Hindlimb muscle (tissue), 1 donor: ENCODE measurements around the gene RERE. TPM values are rescaled to one million over a fixed set of nuclear protein-coding genes. Genes with fewer than 3 reads are reported as not detected.

ENCODE experiments used
- DNase-seq: peaks from one replicate; pipeline ENCODE4 v3.0.0-alpha.2; 2013
- polyA plus RNA-seq: library from polyadenylated mRNA; unstranded; fragments of 120-200 nt; gene quantifications from one replicate; pipeline ENCODE4 v1.2.1, GENCODE V29; 2013; ENCODE audit not compliant: insufficient read length

Gene RERE
- polyA plus RNA-seq, 1 donor, result 93.9 TPM

DNA sequence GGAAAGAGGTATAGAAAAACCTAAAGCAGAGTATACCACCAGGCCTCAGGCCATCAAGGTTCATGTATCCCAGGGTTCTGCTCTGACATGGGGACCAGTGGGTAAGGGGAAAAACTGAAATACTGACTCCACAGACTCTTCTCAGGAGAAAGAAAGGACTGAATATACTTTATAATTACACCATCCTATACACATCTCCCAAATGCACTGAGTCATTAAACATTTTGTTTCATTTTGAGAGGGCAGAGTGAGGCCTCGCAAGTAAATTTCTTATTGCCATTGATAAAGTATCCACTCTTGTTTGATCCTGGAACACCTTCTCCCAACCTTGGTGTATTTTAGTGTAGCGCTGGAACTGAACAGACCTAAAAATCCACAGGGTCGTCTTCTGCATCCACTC, 251.6 kb downstream of the RERE start:
- no peak for DNase-seq

DNA sequence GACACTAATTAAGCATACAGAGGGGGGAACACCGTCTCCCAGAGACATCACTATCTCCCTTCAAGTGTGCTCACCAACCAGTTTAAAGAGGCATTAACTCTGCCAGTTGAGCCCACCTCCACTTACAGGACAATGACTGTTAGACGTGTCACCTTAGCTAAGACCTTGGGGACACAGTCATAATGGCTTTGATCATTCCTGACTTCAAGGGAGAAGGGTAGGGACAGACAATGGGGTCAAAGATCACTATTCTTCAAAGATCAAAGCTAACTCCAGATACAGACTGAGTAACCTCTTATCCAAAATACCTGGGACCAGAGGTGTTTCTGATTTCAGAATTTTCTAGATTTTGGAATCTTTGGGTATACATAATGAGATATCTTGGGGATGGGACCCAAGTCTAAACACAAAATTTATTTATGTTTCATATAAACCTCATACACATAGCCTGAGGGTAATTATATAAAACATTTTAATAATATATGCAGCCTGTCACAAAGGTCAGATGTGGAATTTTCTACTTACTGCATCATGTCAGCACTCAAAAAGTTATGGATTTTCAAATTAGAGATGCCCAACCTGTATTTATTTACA, 253.4 kb downstream of the RERE start:
- no peak for DNase-seq

DNA sequence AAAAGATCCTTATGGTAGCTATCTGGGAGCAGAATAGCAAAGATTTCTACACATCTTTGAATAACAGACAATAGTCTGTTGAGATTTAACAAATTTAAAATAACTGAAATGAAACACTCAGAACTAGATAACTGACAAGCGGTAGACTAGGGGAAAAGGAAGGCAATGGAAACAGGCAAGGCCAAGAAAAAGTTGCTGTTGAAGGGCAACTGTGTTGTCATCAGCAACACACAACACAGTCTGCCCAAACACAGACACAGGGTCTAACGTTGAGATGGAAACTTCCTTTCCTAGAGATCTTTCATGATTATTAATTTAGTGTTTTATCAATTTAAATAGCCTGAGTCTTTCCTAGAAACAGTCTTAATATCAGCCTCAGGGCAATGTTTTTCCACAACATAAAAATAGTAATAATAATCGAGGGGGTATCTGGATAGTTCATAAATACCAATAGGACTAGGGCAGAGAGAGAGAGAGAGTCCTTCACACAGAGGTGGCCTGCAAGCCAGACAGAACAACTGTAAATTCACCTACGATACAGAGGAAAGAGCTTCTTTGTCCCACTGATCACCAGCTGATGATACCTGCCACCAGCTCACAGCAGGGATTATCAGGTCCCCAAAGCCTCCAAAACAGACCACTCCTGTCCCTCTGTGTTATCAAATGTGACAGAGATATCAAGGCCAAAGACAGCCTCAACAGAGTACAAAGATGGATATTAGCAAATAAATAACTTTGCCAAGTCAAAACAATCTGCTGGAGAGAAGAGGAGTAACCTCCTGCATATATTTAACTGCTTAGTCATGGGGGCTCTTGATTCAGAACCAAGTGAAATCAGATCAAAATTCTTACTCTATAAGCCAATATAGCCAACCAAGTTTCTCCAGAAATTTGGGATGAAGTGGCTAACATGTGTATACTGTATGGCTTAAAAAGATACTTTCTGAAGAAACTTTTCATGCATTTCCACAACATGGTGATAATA, 254.3 kb downstream of the RERE start:
- no peak for DNase-seq

DNA sequence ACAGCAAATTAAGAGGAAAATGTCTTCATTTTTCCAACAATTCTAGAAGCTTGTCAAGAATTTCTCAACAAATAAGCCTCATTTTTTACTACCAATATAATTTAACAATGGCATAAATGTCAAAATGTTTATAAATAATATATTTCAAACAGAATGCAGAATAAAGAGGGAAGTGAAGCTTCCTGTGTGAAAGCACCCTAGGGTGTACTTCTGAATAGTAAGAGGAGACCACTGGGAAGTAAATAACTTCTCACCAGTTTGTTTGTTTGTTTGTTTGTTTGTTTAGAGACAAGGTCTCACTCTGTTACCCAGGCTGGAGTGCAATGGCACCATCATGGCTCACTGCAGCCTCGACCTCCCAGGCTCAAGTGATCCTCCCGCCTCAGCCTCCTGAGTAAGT, 255.2 kb downstream of the RERE start:
- DNase-seq, result no peak

DNA sequence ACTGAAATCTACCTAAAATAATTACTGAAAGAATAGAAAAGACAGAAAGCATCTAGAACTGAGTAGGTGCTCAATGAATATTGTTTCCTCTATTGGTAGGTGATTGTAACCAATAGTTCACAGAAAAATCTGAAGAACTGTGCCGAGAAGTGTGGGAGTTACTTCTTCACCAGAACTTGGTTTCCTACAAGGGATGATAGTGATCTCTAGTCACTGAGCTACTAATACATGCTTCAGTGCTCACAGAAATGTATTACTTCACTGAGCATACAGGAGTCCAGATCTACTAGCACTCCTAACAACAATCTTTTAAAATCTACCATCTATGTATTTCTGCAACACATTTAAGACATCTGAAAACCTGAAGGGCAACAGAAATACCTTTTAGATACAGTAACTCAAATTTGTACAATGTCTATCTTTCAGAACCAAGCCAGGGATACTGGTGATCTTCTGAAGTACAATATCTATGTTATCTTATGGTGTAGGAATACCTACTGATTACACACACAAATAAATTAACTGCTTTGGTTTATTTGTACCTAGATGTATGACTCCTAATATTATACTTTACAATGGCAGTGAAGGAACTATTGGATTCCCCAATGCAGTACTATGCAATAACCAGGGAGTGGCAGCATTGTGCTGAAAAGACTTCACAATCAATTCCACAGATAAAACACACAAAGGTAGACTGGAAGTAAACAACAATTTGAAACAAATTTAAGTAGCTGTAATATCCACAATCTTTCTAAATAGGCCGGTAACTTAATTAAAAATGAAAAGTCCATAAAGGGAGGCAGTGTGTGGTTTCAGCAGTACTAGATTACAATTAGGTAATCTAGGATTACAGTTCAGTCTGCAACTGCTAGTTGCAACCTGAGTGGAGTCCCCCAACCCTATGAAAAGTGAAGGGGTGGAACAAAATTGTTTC, 256.6 kb downstream of the RERE start:
- DNase-seq, result peak; percentile 34

DNA sequence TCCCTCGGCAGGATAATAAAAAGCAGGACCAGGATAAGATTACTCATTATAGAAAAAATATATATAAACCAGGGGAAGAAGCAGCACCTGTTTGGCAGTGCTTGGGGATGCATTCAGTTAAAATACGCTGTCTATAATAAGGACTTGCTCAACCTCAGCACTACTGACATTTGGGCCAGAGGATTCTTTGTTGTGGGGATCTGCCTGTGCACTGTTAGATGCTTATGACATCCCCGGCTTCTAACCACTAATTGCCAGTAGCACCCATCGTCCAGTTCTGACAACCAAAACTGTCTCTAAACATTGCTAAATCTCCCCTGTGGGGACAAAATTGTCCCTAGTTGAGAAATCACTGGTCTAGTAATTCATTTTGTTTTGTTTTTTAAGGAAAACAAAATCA, 257.4 kb downstream of the RERE start:
- DNase-seq, result no peak

DNA sequence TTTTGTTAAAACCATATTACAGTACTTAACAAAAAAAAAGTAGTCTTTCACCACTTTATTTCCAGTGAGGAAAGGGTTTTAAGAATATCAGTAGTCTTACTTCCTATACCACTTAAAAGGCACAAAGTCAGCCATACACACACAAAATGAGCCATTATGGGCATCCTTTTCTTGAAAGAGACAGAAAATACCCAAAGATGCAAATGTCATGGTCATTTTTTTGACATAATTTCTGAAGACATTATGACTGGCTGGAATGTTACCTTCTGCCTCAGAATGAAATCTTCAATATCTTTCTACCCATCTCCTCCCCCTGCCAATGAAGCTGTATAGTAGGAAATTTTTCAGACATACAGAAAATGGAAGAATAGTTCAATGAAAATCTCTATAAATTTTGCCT, 261.9 kb downstream of the RERE start:
- DNase-seq, result no peak

DNA sequence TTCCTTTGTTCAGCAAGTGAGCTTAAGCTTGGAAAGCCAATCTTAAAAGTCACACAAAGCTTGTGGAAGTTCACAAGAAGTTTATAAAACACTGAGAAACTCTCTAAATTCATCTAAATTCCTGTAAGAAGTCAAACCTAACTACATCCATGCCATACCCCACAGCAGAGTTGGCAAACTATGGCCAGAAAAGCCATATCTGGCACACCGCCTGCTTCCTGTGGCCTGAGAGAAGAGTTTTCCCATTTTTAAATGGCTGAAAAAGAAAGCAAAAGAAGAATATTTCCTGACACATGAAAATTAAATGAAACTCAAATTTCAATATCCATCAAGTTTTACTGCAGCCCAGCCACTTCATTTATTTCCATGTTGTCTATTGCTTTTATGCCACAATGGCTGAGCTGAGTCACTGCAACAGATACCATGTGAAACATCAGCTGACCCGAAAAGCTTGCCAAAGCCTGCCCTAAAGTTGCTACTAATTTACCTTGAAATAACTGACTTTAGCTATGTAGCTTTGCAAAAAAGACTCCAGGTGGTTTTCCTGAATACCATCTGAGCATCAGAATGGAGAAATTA, 262.4 kb downstream of the RERE start:
- no peak for DNase-seq

DNA sequence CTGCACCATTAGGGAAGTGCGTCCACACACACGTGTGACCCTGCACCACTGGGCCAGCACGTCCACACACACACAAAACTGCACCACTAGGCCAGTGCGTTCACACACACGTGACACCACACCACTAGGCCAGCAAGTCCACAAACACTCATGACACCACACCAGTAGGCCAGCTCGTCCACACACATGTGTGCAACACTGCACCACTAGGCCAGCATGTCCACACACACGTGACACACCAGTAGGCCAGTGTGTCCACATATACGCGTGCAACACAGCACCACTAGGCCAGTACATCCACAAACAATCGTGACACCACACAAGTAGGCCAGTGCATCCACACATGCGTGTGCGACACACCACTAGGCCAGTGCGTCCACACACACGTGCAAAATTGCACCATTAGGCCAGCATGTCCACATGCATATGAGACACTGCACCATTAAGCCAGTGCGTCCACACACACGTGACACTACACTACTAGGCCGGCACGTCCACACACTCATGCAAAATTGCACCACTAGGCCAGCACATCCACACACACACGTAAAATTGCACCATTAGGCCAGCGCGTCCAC, 264.5 kb downstream of the RERE start:
- DNase-seq, result no peak

DNA sequence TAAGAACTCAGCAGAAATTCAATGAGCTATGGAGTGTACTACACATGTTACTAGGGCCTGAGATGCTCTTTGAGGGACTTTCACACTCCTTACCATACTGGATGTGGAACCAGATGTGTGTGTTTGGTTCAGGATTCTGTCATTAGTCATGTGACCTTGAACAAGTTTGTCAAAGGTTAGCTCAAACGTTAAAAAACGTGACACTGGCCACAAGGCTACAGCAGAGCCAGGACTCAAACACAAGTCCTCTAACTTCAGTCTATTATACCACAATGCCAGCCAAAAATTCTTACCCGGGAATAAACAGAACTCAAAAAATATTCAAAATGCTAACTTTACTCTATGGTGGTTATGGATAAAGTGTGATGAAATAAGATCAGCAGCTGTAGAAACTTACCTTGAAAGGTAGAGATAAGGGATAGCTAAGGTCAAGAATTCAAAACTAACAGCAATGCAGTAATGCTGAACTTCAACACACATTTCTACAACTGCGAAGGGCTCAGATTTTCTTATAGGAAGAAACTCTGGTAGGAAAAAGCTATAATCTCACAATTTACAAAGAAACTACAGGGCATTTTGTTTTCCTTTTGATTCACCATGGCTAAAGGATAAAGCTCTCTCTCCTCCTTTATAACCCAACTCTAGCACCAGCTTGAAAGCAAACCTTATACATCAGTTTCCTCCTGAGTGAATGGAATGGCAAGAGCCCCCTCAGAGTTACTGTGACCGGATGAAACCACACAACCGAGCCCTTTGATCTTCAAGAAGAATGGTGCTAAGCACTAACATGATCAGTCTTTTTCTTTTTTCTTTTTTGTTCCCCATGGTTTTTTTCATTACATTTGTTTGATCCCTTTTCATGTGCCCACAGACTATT, 265.6 kb downstream of the RERE start:
- DNase-seq, result no peak

DNA sequence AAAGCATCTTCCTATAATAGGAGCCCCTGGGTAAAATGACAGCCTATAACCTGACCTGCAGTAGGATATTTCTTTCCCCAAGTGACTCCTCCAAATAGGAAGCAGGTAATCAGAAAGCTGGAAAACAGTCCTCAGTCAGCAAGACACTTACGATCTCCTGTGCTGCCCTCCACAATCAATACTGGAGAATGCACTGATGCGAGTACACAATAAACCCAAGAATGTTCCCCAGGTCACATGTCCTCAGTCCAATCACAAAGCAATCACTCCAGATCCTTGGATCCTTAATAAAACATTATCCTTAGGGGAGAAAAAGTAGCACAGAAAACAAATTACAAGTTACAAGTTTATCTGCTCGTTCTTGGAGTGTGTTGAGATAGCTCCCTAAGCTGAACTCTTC, 266.4 kb downstream of the RERE start:
- DNase-seq, result no peak

DNA sequence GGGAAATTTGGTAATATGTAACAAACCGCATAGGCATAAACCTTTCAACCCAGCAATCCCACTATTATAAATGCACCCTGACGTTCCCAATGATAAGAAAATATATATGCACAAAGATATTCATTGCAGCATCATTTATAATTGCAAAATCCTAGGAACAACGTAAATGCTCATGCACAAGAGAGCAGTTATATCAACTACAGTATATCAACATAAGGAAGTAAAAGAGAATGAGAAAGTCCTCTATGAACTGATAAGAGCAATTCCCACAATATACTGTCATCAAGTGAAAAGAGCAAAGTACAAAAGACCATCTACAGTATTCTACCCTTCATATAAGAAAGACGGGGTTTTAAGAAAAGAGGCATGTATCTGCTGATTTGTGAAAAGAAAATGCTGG, 269.6 kb downstream of the RERE start:
- DNase-seq, result no peak

DNA sequence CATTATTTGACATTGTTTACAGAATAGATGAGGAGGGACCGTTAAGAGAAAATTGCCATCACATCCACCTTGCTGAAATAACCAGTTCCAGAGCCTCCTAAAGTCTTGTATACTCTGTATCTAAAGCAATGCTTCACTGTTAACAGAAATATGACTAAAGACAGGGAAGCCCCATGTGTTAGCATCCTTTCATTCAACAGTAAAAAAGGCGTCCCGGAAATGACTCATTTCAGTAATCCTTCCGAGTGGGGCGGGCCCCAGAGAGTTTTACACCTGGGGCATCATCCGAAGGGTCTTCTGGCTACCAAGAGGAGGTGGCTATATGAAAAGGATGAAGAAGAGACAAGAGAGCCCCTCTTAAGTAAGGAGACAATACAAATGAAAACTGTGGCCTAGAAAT, 272.4 kb downstream of the RERE start:
- no peak for DNase-seq

DNA sequence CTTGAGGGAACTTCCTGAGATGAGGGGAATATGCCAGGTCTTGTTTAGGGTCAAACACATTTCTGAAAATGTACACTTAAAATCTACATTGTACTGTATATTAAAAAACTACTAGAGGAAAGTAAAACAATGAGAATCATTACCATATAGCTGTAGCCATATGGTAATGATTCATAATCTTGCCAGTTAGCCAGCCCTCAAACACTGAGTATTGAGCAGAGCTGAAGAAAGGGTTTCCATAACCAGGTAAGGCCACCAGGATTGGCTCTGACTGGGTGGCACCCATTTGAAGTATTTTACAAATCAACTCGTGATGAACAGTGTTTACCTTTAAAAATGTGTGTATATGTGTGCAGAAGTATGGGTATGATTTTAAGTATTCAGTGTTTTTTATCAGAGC, 272.8 kb downstream of the RERE start:
- DNase-seq, result no peak

DNA sequence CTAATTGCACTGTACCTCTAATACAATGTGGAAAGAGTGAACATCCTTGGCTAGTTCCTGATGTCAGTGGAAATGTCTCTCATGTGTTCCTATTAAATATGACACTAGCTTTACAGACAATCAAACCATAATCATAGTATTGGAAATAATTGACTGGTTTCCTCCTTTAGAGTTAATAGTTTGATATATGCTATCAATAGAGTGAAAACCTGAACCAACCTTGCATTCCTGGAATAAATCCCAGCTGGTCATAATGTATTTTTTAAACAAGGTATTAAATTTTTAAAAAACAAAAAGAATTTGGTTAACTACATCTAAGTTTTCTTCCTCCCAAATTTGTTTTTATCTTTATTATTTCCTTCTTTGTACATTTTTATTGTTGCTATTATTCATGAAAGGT, 273.5 kb downstream of the RERE start:
- DNase-seq, result no peak

DNA sequence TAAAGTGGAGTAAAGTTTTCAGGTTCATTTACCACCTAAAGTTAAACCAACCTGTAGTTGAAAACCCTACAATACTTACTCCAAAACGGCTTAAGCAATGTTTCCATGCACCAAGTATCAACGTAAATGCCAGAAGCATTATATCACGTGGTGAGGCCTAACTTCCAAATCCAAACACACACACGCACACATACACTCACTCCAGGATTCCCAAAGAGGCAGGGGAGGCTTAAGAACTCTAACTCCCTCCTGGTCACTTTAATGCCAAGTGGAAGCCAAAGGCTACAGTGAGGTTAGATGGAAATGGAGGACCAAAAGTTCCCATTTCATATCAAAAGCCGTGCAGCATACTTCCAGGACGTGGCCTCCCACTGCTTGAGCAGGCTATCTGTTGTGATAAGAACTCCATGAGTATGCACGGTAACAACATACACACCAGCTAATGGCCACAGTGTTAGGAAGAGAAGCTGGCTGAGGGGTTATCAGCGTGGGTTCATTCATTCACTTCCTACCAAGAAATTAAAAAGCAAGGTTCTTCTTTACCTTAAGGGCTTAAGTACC, 275.4 kb downstream of the RERE start:
- no peak for DNase-seq

DNA sequence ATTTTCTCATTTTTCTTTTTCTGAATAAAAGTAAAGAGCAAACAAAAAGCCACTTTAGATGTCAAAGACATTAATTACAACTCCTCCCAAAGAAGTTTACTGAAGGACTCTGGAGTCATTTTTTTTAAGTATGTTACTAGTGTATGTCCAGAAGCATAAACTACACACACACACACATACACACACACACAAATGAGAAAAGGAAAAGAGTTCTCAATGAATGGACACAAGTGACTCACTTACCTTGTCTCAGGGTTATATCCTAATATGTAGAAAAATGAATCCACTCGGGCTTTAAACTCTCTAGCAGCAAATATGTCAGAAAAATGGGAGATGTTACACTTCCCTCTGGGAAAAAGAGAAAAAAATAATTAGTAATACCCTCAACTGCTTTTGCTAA, 276.5 kb downstream of the RERE start:
- no peak for DNase-seq

DNA sequence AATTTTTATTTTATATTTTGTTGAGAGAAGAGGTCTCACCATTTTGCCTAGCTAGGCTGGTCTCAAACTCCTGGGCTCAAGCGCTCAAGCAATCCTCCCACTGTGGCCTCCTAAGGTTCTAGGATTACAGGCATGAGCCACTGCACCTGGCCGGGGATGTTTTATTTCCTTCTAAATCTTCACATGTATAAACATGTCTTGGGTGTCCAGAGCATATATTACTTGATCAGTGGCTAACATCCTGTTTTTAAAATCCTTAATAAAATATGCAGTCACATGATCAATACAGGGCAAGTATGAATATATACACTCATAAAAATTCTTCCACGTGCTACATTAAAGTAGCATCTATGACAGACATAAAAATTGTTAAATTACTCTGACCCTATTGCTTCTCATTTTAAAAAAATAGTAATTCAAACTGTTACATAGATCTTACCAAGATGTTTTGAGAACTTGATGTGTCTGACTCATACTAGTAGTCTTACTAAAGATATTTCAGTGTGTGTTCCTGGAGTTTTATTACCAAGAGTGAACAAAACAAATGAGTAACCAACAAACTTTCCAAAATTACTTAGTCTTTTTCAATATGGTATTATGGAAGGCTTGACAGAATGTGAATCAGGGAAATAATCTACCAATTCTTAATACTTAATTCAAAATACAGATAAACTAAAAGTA, 277.0 kb downstream of the RERE start:
- DNase-seq, result no peak

DNA sequence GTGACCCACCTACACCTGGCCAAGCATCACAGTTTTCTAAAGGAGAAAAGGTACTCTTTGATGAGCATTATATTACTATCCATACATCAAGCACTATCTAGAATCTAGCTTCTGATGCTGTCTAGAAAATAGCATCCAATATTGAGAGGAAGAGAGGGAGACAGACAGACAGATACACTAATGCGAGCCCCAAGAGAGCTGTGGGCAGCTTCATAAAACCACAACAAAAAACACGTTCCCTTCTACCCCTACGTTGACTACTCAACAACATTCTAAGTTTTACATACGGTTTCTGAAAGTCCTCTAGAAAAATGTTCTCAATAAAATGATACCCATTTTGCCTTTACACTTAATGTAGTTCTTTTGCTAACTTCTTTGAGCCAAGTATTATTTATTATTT, 277.8 kb downstream of the RERE start:
- no peak for DNase-seq

DNA sequence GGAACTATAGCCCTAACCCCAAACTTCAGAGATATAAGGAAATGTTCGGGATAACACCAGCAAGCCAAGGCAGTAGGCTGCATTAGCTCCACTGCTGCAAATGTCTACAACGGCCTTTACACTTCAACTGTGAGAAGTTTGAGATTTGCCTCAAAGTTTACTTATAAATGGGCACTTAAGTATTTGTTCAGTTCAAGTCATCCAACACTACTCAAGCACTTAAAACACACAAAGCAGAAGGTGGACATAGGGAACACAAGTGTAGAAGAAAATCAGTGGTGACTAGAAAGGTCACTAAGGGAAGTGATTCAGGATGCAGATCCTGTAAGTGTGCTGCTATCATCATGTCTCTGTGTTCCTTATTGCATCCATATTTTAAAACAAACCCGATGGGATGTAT, 278.9 kb downstream of the RERE start:
- DNase-seq, result no peak
